BE2C (cell line): Measurements from ENCODE around the gene TSSC4.

ENCODE experiments used
- DNase-seq: peaks from one replicate; pipeline ENCODE4 v3.0.0-alpha.2; 2020
- H3K27me3 ChIP-seq: fragments of 250-450 bp; sonication (Bioruptor Pico); 2 replicates; pipeline ENCODE4 v1.5.1; 2020; ENCODE audit warnings: mild to moderate bottlenecking
- H3K36me3 ChIP-seq: fragments of 250-450 bp; sonication (Bioruptor Pico); 2 replicates; pipeline ENCODE4 v1.5.1; 2020; ENCODE audit warnings: mild to moderate bottlenecking
- H3K4me1 ChIP-seq: fragments of 250-450 bp; sonication (Bioruptor Pico); 2 replicates; pipeline ENCODE4 v1.5.1; 2020
- H3K4me3 ChIP-seq: 2 replicates; pipeline ENCODE4 v1.5.1; 2011; ENCODE audit warnings: low read depth, low read length
- H3K9me3 ChIP-seq: fragments of 250-450 bp; sonication (Bioruptor Pico); 2 replicates; pipeline ENCODE4 v1.5.1; 2020
- CTCF ChIP-seq: IDR thresholded peaks from 2 replicates; pipeline ENCODE4 v1.5.1; 2012; ENCODE audit warnings: mild to moderate bottlenecking, low read depth, low read length

The TSSC4 gene

GRCh38 chr11:2378527-2379210 is 21.9 kb upstream of the TSSC4 start:
- peak; percentile 15 for DNase-seq
- Histone ChIP-seq H3K4me3 (peak overlapping the region; percentile 73), H3K27me3 (no peaks in the 10 kb centered on the region), H3K9me3 (no peaks in the 10 kb centered on the region), H3K36me3 (no peaks in the 10 kb centered on the region; the same call in 1 of the 2 replicates), H3K4me1 (no peaks in the 10 kb centered on the region)
- TF ChIP-seq CTCF: no peak

GRCh38 chr11:2379466-2380174 is 20.9 kb upstream of the TSSC4 start:
- Histone ChIP-seq H3K4me1 (no peaks in the 10 kb centered on the region), H3K9me3 (no peaks in the 10 kb centered on the region), H3K4me3 (no peak overlapping the region), H3K36me3 (no peaks in the 10 kb centered on the region; the same call in 1 of the 2 replicates), H3K27me3 (no peaks in the 10 kb centered on the region)
- TF ChIP-seq CTCF: no peak
- DNase-seq: peak; percentile 4

GRCh38 chr11:2380396-2380795 is 20.2 kb upstream of the TSSC4 start:
- no peak overlapping the region for H3K4me3 ChIP-seq
- TF ChIP-seq CTCF: no peak
- H3K4me1 ChIP-seq: no peaks in the 10 kb centered on the region
- DNase-seq: no peak
- no peaks in the 10 kb centered on the region; the same call in 1 of the 2 replicates for H3K36me3 ChIP-seq
- no peaks in the 10 kb centered on the region for H3K9me3 ChIP-seq
- H3K27me3 ChIP-seq: no peaks in the 10 kb centered on the region

GRCh38 chr11:2380807-2381350 is 19.7 kb upstream of the TSSC4 start:
- TF ChIP-seq CTCF: no peak
- Histone ChIP-seq H3K4me3 (no peak overlapping the region), H3K4me1 (no peaks in the 10 kb centered on the region), H3K36me3 (no peaks in the 10 kb centered on the region; the same call in 1 of the 2 replicates), H3K27me3 (no peaks in the 10 kb centered on the region), H3K9me3 (no peaks in the 10 kb centered on the region)
- no peak for DNase-seq

GRCh38 chr11:2381494-2382128 is 18.9 kb upstream of the TSSC4 start:
- Histone ChIP-seq H3K9me3 (no peaks in the 10 kb centered on the region), H3K36me3 (no peaks in the 10 kb centered on the region; the same call in 1 of the 2 replicates), H3K4me1 (no peaks in the 10 kb centered on the region), H3K4me3 (no peak overlapping the region), H3K27me3 (no peaks in the 10 kb centered on the region)
- no peak for TF ChIP-seq CTCF
- DNase-seq: no peak
